ENCODE results near the gene MTERF2. TPM values are rescaled to one million over a fixed set of nuclear protein-coding genes. Genes with fewer than 3 reads are reported as not detected.

MTERF2 gene
- total and polyA plus RNA-seq, 2 donors (not counting 1 experiment from before 2014, with no cell fraction given), result 6.3 to 7.3 TPM

- Histone ChIP-seq H3K9me3 (ENCODE audit: control insufficient read depth, insufficient read depth, low read depth, low read length) (no peaks in the 10 kb centered on the region), H3K27ac (ENCODE audit: insufficient read depth, low read length) (peak overlapping the region; percentile 98), H2AFZ (ENCODE audit: low read length) (no peak overlapping the region), H3K4me1 (ENCODE audit: control insufficient read depth, extremely low read depth, insufficient read depth, low read length) (no peaks in the 10 kb centered on the region), H3K9ac (ENCODE audit: insufficient read depth, low read length) (peak overlapping the region; percentile 100), H3K4me3 (replicated peaks in 1 of 4; ENCODE audit: control extremely low read depth in 1 of 4, insufficient read depth in 1 of 4, low read depth in 3 of 4, low read length in 4 of 4) (peak overlapping the region; percentile 62 to 99 (median 82)), H3K27me3 (ENCODE audit: control insufficient read depth, insufficient read depth, low read length) (no peaks in the 10 kb centered on the region), H3K4me2 (ENCODE audit: extremely low read depth, insufficient read depth, low read length) (peak overlapping the region; percentile 21), H3K79me2 (ENCODE audit: control insufficient read depth, insufficient read depth, low read length) (peaks cover 50% of the 10 kb centered on the region), H3K36me3 (ENCODE audit: control insufficient read depth, insufficient read depth, low read length) (peaks cover 1% of the 10 kb centered on the region), H4K20me1 (ENCODE audit: control insufficient read depth, extremely low read depth, insufficient read depth, low read length) (peaks cover 2% of the 10 kb centered on the region)
- peak; percentile 65 to 71 for DNase-seq (ENCODE audit: low read depth in 2 of 2)
- no peak for TF ChIP-seq EZH2 (IDR thresholded peaks at IDR 0.05; ENCODE audit: low read length, missing control alignments)
- TF ChIP-seq, protein P1, sequence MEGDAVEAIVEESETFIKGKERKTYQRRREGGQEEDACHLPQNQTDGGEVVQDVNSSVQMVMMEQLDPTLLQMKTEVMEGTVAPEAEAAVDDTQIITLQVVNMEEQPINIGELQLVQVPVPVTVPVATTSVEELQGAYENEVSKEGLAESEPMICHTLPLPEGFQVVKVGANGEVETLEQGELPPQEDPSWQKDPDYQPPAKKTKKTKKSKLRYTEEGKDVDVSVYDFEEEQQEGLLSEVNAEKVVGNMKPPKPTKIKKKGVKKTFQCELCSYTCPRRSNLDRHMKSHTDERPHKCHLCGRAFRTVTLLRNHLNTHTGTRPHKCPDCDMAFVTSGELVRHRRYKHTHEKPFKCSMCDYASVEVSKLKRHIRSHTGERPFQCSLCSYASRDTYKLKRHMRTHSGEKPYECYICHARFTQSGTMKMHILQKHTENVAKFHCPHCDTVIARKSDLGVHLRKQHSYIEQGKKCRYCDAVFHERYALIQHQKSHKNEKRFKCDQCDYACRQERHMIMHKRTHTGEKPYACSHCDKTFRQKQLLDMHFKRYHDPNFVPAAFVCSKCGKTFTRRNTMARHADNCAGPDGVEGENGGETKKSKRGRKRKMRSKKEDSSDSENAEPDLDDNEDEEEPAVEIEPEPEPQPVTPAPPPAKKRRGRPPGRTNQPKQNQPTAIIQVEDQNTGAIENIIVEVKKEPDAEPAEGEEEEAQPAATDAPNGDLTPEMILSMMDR (conservative IDR thresholded peaks at IDR 0.05 in 1 of 2, IDR thresholded peaks at IDR 0.05 in 1 of 2; ENCODE audit: low read depth in 1 of 2, low read length in 2 of 2), result no peak
Measured at GRCh38 chr12:106956048-106956578, 30.8 kb downstream of the MTERF2 start.

GRCh38 chr12:106955377-106956047 lies 31.4 kb downstream of the MTERF2 start, which contains the start of gene TMEM263:
Gene TMEM263 (plus strand): TSS chr12:106955907. CDS start chr12:106967117, 11,210 bp downstream.
- no peaks in the 10 kb centered on the region for H3K27me3 ChIP-seq (ENCODE audit: control insufficient read depth, insufficient read depth, low read length)
- H3K4me2 ChIP-seq (ENCODE audit: extremely low read depth, insufficient read depth, low read length), result peak within 1 kb of the TSS; percentile 89
- H3K79me2 ChIP-seq (ENCODE audit: control insufficient read depth, insufficient read depth, low read length), result peaks cover 44% of the 10 kb centered on the region
- peak within 1 kb of the TSS; percentile 98 for H3K27ac ChIP-seq (ENCODE audit: insufficient read depth, low read length)
- H3K9ac ChIP-seq (ENCODE audit: insufficient read depth, low read length), result peak within 1 kb of the TSS; percentile 100
- peak within 1 kb of the TSS; percentile 84 for H2AFZ ChIP-seq (ENCODE audit: low read length)
- H4K20me1 ChIP-seq (ENCODE audit: control insufficient read depth, extremely low read depth, insufficient read depth, low read length), result peaks cover 2% of the 10 kb centered on the region
- peak; percentile 94 to 97 for DNase-seq (ENCODE audit: low read depth in 2 of 2)
- TF ChIP-seq, protein P1 (conservative IDR thresholded peaks at IDR 0.05 in 1 of 2, IDR thresholded peaks at IDR 0.05 in 1 of 2; ENCODE audit: low read depth in 1 of 2, low read length in 2 of 2), result no peak
- no peak for TF ChIP-seq EZH2 (IDR thresholded peaks at IDR 0.05; ENCODE audit: low read length, missing control alignments)
- no peaks in the 10 kb centered on the region for H3K36me3 ChIP-seq (ENCODE audit: control insufficient read depth, insufficient read depth, low read length)
- H3K4me1 ChIP-seq (ENCODE audit: control insufficient read depth, extremely low read depth, insufficient read depth, low read length), result no peaks in the 10 kb centered on the region
- no peaks in the 10 kb centered on the region for H3K9me3 ChIP-seq (ENCODE audit: control insufficient read depth, insufficient read depth, low read depth, low read length)
- peak within 1 kb of the TSS; percentile 62 to 99 (median 82) for H3K4me3 ChIP-seq (replicated peaks in 1 of 4; ENCODE audit: control extremely low read depth in 1 of 4, insufficient read depth in 1 of 4, low read depth in 3 of 4, low read length in 4 of 4)

DNA sequence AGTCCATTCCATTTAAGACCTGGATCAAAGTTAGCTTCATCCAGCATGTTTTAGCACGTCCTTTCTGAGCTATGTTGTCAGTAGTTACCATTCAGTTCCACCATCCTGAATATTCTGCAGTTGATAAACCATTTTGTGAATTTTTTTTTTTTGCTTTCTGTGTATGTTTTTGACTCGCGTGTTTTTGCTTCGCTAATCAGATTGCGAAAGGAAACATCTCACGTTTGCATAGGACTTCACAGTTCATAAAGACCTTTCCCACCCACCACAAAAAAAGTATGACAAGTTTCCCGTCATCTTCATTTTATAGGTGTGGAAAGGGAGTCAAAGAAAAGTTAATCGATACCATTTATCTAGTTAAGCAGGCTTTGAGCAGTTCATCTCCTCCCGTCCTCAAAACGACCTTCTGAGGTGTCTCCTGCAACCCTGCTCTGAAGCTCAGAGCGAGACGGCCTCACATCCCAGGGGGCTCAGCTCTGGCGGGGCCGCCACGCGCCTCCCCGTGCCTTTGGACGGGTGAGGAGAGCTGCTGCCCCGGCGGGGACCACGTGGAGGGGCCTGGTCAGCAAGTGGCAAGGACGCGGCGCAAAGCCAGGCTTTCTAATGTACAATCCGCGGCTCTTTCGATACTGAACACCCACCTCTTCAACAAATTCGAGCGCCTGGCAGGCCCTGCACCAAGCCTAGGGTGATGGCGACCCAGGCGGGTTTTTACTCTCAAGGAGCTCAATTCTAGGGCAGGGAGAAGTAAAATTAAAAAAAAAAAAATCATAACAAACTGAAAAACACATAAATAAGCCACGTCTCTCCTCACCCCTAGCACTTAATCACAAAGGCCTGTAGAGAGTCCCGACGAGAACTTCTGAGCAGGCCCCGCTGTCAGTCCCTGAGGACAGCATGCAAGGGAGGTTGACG lies 32.2 kb downstream of the MTERF2 start:
- H3K27me3 ChIP-seq (ENCODE audit: control insufficient read depth, insufficient read depth, low read length), result no peaks in the 10 kb centered on the region
- peak overlapping the region; percentile 100 for H3K9ac ChIP-seq (ENCODE audit: insufficient read depth, low read length)
- peak overlapping the region; percentile 84 for H2AFZ ChIP-seq (ENCODE audit: low read length)
- peak overlapping the region; percentile 87 for H3K4me2 ChIP-seq (ENCODE audit: extremely low read depth, insufficient read depth, low read length)
- no peaks in the 10 kb centered on the region for H3K4me1 ChIP-seq (ENCODE audit: control insufficient read depth, extremely low read depth, insufficient read depth, low read length)
- H4K20me1 ChIP-seq (ENCODE audit: control insufficient read depth, extremely low read depth, insufficient read depth, low read length), result peaks cover 2% of the 10 kb centered on the region
- TF ChIP-seq, protein P1 (conservative IDR thresholded peaks at IDR 0.05 in 1 of 2, IDR thresholded peaks at IDR 0.05 in 1 of 2; ENCODE audit: low read depth in 1 of 2, low read length in 2 of 2), result no peak
- no peak for TF ChIP-seq EZH2 (IDR thresholded peaks at IDR 0.05; ENCODE audit: low read length, missing control alignments)
- peak; percentile 8 to 34 for DNase-seq (ENCODE audit: low read depth in 2 of 2)
- peak overlapping the region; percentile 62 to 99 (median 72) for H3K4me3 ChIP-seq (replicated peaks in 1 of 4; ENCODE audit: control extremely low read depth in 1 of 4, insufficient read depth in 1 of 4, low read depth in 3 of 4, low read length in 4 of 4)
- peaks cover 37% of the 10 kb centered on the region for H3K79me2 ChIP-seq (ENCODE audit: control insufficient read depth, insufficient read depth, low read length)
- H3K27ac ChIP-seq (ENCODE audit: insufficient read depth, low read length), result peak overlapping the region; percentile 98
- H3K36me3 ChIP-seq (ENCODE audit: control insufficient read depth, insufficient read depth, low read length), result no peaks in the 10 kb centered on the region
- no peaks in the 10 kb centered on the region for H3K9me3 ChIP-seq (ENCODE audit: control insufficient read depth, insufficient read depth, low read depth, low read length)
